Left lung (tissue), 10 donors: Measurements from ENCODE around the gene SEC16B. TPM values are rescaled to one million over a fixed set of nuclear protein-coding genes. Genes with fewer than 3 reads are reported as not detected.

ENCODE experiments used
- ATAC-seq: fragments of 200-7000 bp; cut with Tn5 transposase; one replicate; pipeline ENCODE4 v1.9.1; 2020; ENCODE audit warnings: moderate library complexity
- DNase-seq, 4 donors: peaks; one replicate each; pipeline ENCODE4 v3.0.0-alpha.2; 2013 to 2020
- H3K27ac ChIP-seq, 2 donors: fragments of 200-600 bp; sonication (generic) in 1 of 2; one replicate each; pipeline versions ENCODE4 v1.5.0 to v1.8.0; 2020 to 2021
- H3K27me3 ChIP-seq, 2 donors: fragments of 200-600 bp; sonication (generic) in 1 of 2; one replicate each; pipeline versions ENCODE4 v1.5.0 to v1.8.0; 2020 to 2021
- H3K36me3 ChIP-seq, 2 donors: fragments of 200-600 bp; sonication (generic) in 1 of 2; one replicate each; pipeline versions ENCODE4 v1.5.0 to v1.8.0; 2020 to 2021
- H3K4me1 ChIP-seq, 2 donors: fragments of 200-600 bp; one replicate each; pipeline ENCODE4 v1.8.0; 2021
- H3K4me3 ChIP-seq, 2 donors: fragments of 200-600 bp; sonication (generic) in 1 of 2; one replicate each; pipeline versions ENCODE4 v1.5.0 to v1.8.0; 2020 to 2021; ENCODE audit warnings: mild to moderate bottlenecking in 1 of 2
- H3K9me3 ChIP-seq, 2 donors: fragments of 200-600 bp; sonication (generic) in 1 of 2; one replicate each; pipeline versions ENCODE4 v1.5.0 to v1.8.0; 2020 to 2021
- CTCF ChIP-seq, 2 donors: fragments of 200-600 bp; sonication (generic) in 1 of 2; IDR thresholded peaks; one replicate each; pipeline versions ENCODE4 v1.5.0 to v1.8.0; 2021; ENCODE audit warnings: antibody characterized with exemption in 2 of 2
- intact Hi-C, 2 donors: fragments of 100-400 bp; cut with DNase I; formaldehyde crosslinking; loops; one replicate each; pipeline versions ENCODE4 v1.11.2 to v1.14.2; 2022
- polyA plus RNA-seq, 6 donors: library from polyadenylated mRNA; unstranded; fragments of 120-200 nt; gene quantifications; one replicate each; pipeline ENCODE4 v1.2.1, GENCODE V29; 2013; ENCODE audit not compliant: insufficient read length in 6 of 6
- total RNA-seq, 2 donors: library from RNA; stranded (reverse); fragmentation: NEBNext Ultra II Directional; extraction: Animal tissue kit (Norgen Biotek cat#: 25700); gene quantifications; one replicate each; pipeline ENCODE4 v1.2.1, GENCODE V29; 2021
- donor health status: DM: no; HTN: yes; CAD: no.
- donor health status: DM: no; HTN: no; CAD: no.

SEC16B gene
- total and polyA plus RNA-seq, 8 donors = 1.8 to 6.9 (median 3.9) TPM

GRCh38 chr1:177928952-177929351 is 40.9 kb downstream of the SEC16B start:
- Histone ChIP-seq H3K27me3 (no peaks in the 10 kb centered on the region), H3K4me3 (no peak overlapping the region), H3K4me1 (no peaks in the 10 kb centered on the region), H3K9me3 (no peaks in the 10 kb centered on the region), H3K36me3 (peaks cover 0 to 6% of the 10 kb centered on the region in 2 donors), H3K27ac (no peak overlapping the region)
- intact Hi-C loops = no loop called here
- ATAC-seq (no peak), DNase-seq (no peak)
- TF ChIP-seq CTCF (IDR thresholded peaks at IDR 0.05) = no peak

GRCh38 chr1:177928194-177928593 is 41.7 kb downstream of the SEC16B start:
- Histone ChIP-seq H3K4me1 (no peaks in the 10 kb centered on the region), H3K9me3 (no peaks in the 10 kb centered on the region), H3K4me3 (no peak overlapping the region), H3K27ac (no peak overlapping the region), H3K27me3 (no peaks in the 10 kb centered on the region), H3K36me3 (peaks cover 0 to 6% of the 10 kb centered on the region in 2 donors)
- TF ChIP-seq CTCF (IDR thresholded peaks at IDR 0.05) = no peak
- intact Hi-C loops = no loop called here
- DNase-seq (no peak), ATAC-seq (no peak)

GRCh38 chr1:177927021-177927596 is 42.7 kb downstream of the SEC16B start:
- DNase-seq (no peak), ATAC-seq (peak; percentile 36)
- Histone ChIP-seq H3K27ac (no peak overlapping the region), H3K9me3 (no peaks in the 10 kb centered on the region), H3K4me3 (no peak overlapping the region), H3K4me1 (no peaks in the 10 kb centered on the region), H3K27me3 (no peaks in the 10 kb centered on the region), H3K36me3 (no peaks in the 10 kb centered on the region)
- intact Hi-C loops = no loop called here
- no peak for TF ChIP-seq CTCF (IDR thresholded peaks at IDR 0.05)

- no peaks in the 10 kb centered on the region for H3K9me3 ChIP-seq
- DNase-seq (no peak), ATAC-seq (no peak)
- no peak overlapping the region for H3K27ac ChIP-seq
- H3K4me1 ChIP-seq = no peaks in the 10 kb centered on the region
- H3K36me3 ChIP-seq = no peaks in the 10 kb centered on the region
- intact Hi-C loops = no loop called here
- TF ChIP-seq CTCF (IDR thresholded peaks at IDR 0.05) = no peak
- H3K27me3 ChIP-seq = no peaks in the 10 kb centered on the region
- H3K4me3 ChIP-seq = no peak overlapping the region
Measured at GRCh38 chr1:177926201-177926600, 43.7 kb downstream of the SEC16B start.

GRCh38 chr1:177925006-177925405 is 44.9 kb downstream of the SEC16B start:
- intact Hi-C loops = no loop called here
- H3K9me3 ChIP-seq = no peaks in the 10 kb centered on the region
- no peaks in the 10 kb centered on the region for H3K36me3 ChIP-seq
- H3K4me1 ChIP-seq = no peaks in the 10 kb centered on the region
- H3K27ac ChIP-seq = no peak overlapping the region
- ATAC-seq (no peak), DNase-seq (no peak)
- no peak overlapping the region for H3K4me3 ChIP-seq
- TF ChIP-seq CTCF (IDR thresholded peaks at IDR 0.05) = no peak
- H3K27me3 ChIP-seq = no peaks in the 10 kb centered on the region
